ENCODE results near the gene PIK3CB.

DNA sequence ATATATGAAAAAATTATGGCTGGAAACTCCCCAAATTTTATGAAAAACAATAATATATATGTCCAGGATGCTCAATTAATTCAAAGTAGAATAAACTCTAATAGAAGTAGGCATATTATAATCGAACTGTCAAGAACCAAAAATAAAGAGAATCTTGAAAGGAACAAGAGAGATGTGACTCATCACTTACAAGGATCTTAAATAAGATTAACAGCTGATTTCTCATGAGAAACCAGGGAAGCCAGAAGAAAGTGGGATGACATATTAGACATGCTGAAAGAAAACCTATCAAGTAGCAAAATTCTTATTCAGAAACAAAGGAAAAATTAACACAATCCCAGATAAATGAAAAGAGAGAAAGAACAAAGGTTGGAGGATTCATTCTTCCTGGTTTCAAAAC, 159.3 kb downstream of the PIK3CB start:
- no peak for TF ChIP-seq EP300 (IDR thresholded peaks at IDR 0.05)
- TF ChIP-seq, protein P1, sequence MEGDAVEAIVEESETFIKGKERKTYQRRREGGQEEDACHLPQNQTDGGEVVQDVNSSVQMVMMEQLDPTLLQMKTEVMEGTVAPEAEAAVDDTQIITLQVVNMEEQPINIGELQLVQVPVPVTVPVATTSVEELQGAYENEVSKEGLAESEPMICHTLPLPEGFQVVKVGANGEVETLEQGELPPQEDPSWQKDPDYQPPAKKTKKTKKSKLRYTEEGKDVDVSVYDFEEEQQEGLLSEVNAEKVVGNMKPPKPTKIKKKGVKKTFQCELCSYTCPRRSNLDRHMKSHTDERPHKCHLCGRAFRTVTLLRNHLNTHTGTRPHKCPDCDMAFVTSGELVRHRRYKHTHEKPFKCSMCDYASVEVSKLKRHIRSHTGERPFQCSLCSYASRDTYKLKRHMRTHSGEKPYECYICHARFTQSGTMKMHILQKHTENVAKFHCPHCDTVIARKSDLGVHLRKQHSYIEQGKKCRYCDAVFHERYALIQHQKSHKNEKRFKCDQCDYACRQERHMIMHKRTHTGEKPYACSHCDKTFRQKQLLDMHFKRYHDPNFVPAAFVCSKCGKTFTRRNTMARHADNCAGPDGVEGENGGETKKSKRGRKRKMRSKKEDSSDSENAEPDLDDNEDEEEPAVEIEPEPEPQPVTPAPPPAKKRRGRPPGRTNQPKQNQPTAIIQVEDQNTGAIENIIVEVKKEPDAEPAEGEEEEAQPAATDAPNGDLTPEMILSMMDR (IDR thresholded peaks at IDR 0.05), result no peak
